Measurements from ENCODE around the gene DGKB.

DGKB gene

GRCh38 chr7:14449291-14449690 is 453.3 kb downstream of the DGKB start:
- DNase-seq (ENCODE audit: extremely low spot score): no peak
- ChIA-PET POLR2A (no interaction called here), CTCF (no interaction called here)
- no peak for TF ChIP-seq FOXM1 (IDR thresholded peaks at IDR 0.05; ENCODE audit: borderline replicate concordance)

DNA sequence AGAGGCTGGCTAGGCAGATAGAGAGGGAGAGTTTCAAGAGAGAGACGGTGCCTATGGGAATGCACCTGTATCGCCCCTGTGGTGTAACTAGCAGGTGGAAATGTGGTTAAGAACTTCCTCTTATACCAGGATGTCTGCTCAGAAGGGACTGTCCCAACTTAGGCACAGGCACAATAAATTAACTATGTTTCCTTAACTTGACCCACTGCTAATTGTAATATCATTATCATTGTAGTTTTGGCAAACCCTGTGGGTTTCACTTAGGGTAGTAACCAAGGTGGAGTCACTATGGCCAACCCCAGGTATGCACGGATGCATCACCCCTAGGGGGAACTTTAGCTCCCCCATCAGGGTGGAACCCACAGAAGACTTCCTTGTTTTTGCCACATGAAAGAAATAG is 455.7 kb downstream of the DGKB start:
- CTCF ChIA-PET: no interaction called here
- POLR2A ChIA-PET: no interaction called here
- TF ChIP-seq CTBP1 (IDR thresholded peaks at IDR 0.05; ENCODE audit: borderline replicate concordance): no peak
- no peak for DNase-seq (ENCODE audit: extremely low spot score)

GRCh38 chr7:14446219-14446618 is 456.3 kb downstream of the DGKB start:
- TF ChIP-seq ARNT (IDR thresholded peaks at IDR 0.05): no peak
- no peak for TF ChIP-seq SP1 (IDR thresholded peaks at IDR 0.05)
- no peak for TF ChIP-seq FOXA1 (IDR thresholded peaks at IDR 0.05)
- TF ChIP-seq ELF4 (IDR thresholded peaks at IDR 0.05): no peak
- no peak for TF ChIP-seq NFRKB (IDR thresholded peaks at IDR 0.05)
- no peak for TF ChIP-seq ZNF384 (IDR thresholded peaks at IDR 0.05)
- no peak for TF ChIP-seq LEF1 (IDR thresholded peaks at IDR 0.05; ENCODE audit: borderline replicate concordance)
- no peak for TF ChIP-seq CTBP1 (IDR thresholded peaks at IDR 0.05; ENCODE audit: borderline replicate concordance)
- TF ChIP-seq TARDBP (IDR thresholded peaks at IDR 0.05): no peak
- TF ChIP-seq SUZ12 (IDR thresholded peaks at IDR 0.05): no peak
- TF ChIP-seq, protein P1, sequence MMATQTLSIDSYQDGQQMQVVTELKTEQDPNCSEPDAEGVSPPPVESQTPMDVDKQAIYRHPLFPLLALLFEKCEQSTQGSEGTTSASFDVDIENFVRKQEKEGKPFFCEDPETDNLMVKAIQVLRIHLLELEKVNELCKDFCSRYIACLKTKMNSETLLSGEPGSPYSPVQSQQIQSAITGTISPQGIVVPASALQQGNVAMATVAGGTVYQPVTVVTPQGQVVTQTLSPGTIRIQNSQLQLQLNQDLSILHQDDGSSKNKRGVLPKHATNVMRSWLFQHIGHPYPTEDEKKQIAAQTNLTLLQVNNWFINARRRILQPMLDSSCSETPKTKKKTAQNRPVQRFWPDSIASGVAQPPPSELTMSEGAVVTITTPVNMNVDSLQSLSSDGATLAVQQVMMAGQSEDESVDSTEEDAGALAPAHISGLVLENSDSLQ (IDR thresholded peaks at IDR 0.05): no peak
- no peak for TF ChIP-seq FOXK2 (IDR thresholded peaks at IDR 0.05)
- TF ChIP-seq BHLHE40 (IDR thresholded peaks at IDR 0.05; ENCODE audit: borderline replicate concordance): no peak
- no peak for TF ChIP-seq L3MBTL2 (conservative IDR thresholded peaks at IDR 0.05)
- no peak for TF ChIP-seq FOXM1 (IDR thresholded peaks at IDR 0.05; ENCODE audit: borderline replicate concordance)
- DNase-seq (ENCODE audit: extremely low spot score): no peak
- POLR2A ChIA-PET: no interaction called here
- CTCF ChIA-PET: no interaction called here

GRCh38 chr7:14438366-14438765 is 464.2 kb downstream of the DGKB start:
- TF ChIP-seq ARNT (IDR thresholded peaks at IDR 0.05) (no peak), SP1 (IDR thresholded peaks at IDR 0.05) (no peak), SUZ12 (IDR thresholded peaks at IDR 0.05) (no peak), FOXM1 (IDR thresholded peaks at IDR 0.05; ENCODE audit: borderline replicate concordance) (no peak), FOXA1 (IDR thresholded peaks at IDR 0.05) (no peak), ZNF384 (IDR thresholded peaks at IDR 0.05) (no peak), ELF4 (IDR thresholded peaks at IDR 0.05) (no peak), LEF1 (IDR thresholded peaks at IDR 0.05; ENCODE audit: borderline replicate concordance) (no peak), CTBP1 (IDR thresholded peaks at IDR 0.05; ENCODE audit: borderline replicate concordance) (no peak), FOXK2 (IDR thresholded peaks at IDR 0.05) (no peak), TARDBP (IDR thresholded peaks at IDR 0.05) (no peak), HDGF (IDR thresholded peaks at IDR 0.05; ENCODE audit: borderline replicate concordance) (no peak), BHLHE40 (IDR thresholded peaks at IDR 0.05; ENCODE audit: borderline replicate concordance) (no peak), L3MBTL2 (conservative IDR thresholded peaks at IDR 0.05) (no peak), NFRKB (IDR thresholded peaks at IDR 0.05) (no peak)
- TF ChIP-seq, protein P1 (IDR thresholded peaks at IDR 0.05): no peak
- CTCF ChIA-PET: no interaction called here
- DNase-seq (ENCODE audit: extremely low spot score): no peak
- POLR2A ChIA-PET: no interaction called here

GRCh38 chr7:14436878-14437277 is 465.7 kb downstream of the DGKB start:
- DNase-seq (ENCODE audit: extremely low spot score): no peak
- TF ChIP-seq CTBP1 (IDR thresholded peaks at IDR 0.05; ENCODE audit: borderline replicate concordance) (no peak), FOXA1 (IDR thresholded peaks at IDR 0.05) (no peak), NFRKB (IDR thresholded peaks at IDR 0.05) (no peak), L3MBTL2 (conservative IDR thresholded peaks at IDR 0.05) (no peak), HDGF (IDR thresholded peaks at IDR 0.05; ENCODE audit: borderline replicate concordance) (no peak), SUZ12 (IDR thresholded peaks at IDR 0.05) (no peak), FOXM1 (IDR thresholded peaks at IDR 0.05; ENCODE audit: borderline replicate concordance) (no peak), ELF4 (IDR thresholded peaks at IDR 0.05) (no peak), BHLHE40 (IDR thresholded peaks at IDR 0.05; ENCODE audit: borderline replicate concordance) (no peak)
- ChIA-PET POLR2A (no interaction called here), CTCF (no interaction called here)

DNA sequence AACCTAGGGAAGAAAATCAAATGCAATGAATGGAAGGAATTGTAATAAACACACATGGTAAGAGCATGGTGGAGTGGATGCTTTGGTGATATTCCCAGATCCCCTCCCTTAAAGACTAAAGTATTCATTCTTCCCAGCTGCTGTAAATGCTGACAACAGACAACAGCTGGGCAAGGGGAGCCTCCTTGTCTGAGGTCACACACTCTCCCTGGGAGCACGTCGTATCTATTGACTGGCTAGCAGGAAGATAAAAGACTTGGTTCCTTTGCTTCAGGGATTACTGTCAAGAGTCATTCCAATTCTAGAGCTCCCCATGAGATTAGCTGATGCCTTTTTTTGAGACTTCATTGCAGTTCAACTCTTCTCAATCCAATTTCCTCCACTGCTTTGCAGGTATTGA is 469.6 kb downstream of the DGKB start:
- no peak for TF ChIP-seq FOXM1 (IDR thresholded peaks at IDR 0.05; ENCODE audit: borderline replicate concordance)
- TF ChIP-seq FOXA1 (IDR thresholded peaks at IDR 0.05): no peak
- TF ChIP-seq SUZ12 (IDR thresholded peaks at IDR 0.05): no peak
- TF ChIP-seq SP1 (IDR thresholded peaks at IDR 0.05): no peak
- no peak for TF ChIP-seq BHLHE40 (IDR thresholded peaks at IDR 0.05; ENCODE audit: borderline replicate concordance)
- no peak for TF ChIP-seq TARDBP (IDR thresholded peaks at IDR 0.05)
- TF ChIP-seq L3MBTL2 (conservative IDR thresholded peaks at IDR 0.05): no peak
- TF ChIP-seq ELF4 (IDR thresholded peaks at IDR 0.05): no peak
- no peak for TF ChIP-seq LEF1 (IDR thresholded peaks at IDR 0.05; ENCODE audit: borderline replicate concordance)
- no peak for TF ChIP-seq FOXK2 (IDR thresholded peaks at IDR 0.05)
- TF ChIP-seq, protein P1 (IDR thresholded peaks at IDR 0.05): no peak
- TF ChIP-seq ARNT (IDR thresholded peaks at IDR 0.05): no peak
- TF ChIP-seq ZNF384 (IDR thresholded peaks at IDR 0.05): no peak
- TF ChIP-seq CTBP1 (IDR thresholded peaks at IDR 0.05; ENCODE audit: borderline replicate concordance): no peak
- no peak for TF ChIP-seq HDGF (IDR thresholded peaks at IDR 0.05; ENCODE audit: borderline replicate concordance)
- TF ChIP-seq NFRKB (IDR thresholded peaks at IDR 0.05): no peak
- no peak for DNase-seq (ENCODE audit: extremely low spot score)
- POLR2A ChIA-PET: no interaction called here
- CTCF ChIA-PET: no interaction called here

GRCh38 chr7:14430926-14431325 is 471.6 kb downstream of the DGKB start:
- TF ChIP-seq ELF4 (IDR thresholded peaks at IDR 0.05) (no peak), FOXA1 (IDR thresholded peaks at IDR 0.05) (no peak), TARDBP (IDR thresholded peaks at IDR 0.05) (no peak), ARNT (IDR thresholded peaks at IDR 0.05) (no peak), FOXM1 (IDR thresholded peaks at IDR 0.05; ENCODE audit: borderline replicate concordance) (no peak), L3MBTL2 (conservative IDR thresholded peaks at IDR 0.05) (no peak), FOXK2 (IDR thresholded peaks at IDR 0.05) (no peak), HDGF (IDR thresholded peaks at IDR 0.05; ENCODE audit: borderline replicate concordance) (no peak), ZNF384 (IDR thresholded peaks at IDR 0.05) (no peak)
- CTCF ChIA-PET: no interaction called here

More at GRCh38 chr7:14430926-14431325, 471.6 kb downstream of the DGKB start:
- no peak for DNase-seq (ENCODE audit: extremely low spot score)
- POLR2A ChIA-PET: no interaction called here

Data from HEK293T (cell line).